H1 (cell line): ENCODE results near the gene CUBN. TPM values are rescaled to one million over a fixed set of nuclear protein-coding genes. Genes with fewer than 3 reads are reported as not detected.

Experiments
- EGR1 ChIP-seq: IDR thresholded peaks from 2 replicates; pipeline ENCODE4 v1.6.1; 2011; ENCODE audit warnings: low read depth, low read length, borderline replicate concordance
- JUN ChIP-seq: IDR thresholded peaks from 2 replicates; pipeline ENCODE4 v1.6.1; 2011; ENCODE audit warnings: low read depth, mild to moderate bottlenecking, improper control_type of control experiment, low read length
- POU5F1 ChIP-seq: IDR thresholded peaks from 2 replicates; pipeline ENCODE4 v1.6.1; 2011; ENCODE audit warnings: low read depth, mild to moderate bottlenecking, low read length, moderate library complexity
- RBBP5 ChIP-seq: IDR thresholded peaks from 2 replicates; pipeline ENCODE4 v1.7.1; 2012; ENCODE audit warnings: low read depth, mild to moderate bottlenecking, inconsistent platforms, low read length, moderate library complexity, borderline replicate concordance
- polyA plus RNA-seq, 7 experiments: library from polyadenylated mRNA; depleted of rRNA in 3 of 7; stranded (reverse) in 5 of 7; unstranded in 2 of 7; fragments of >200 nt in 5 of 7; fragments of 200-250 nt in 2 of 7; gene quantifications; 1 replicate in 5 of 7; 2 replicates in 1 of 7; 4 replicates in 1 of 7; pipeline versions ENCODE4 v1.2.1 to v1.2.3, GENCODE V29; 2011 to 2013; ENCODE audit warnings: missing spikeins in 2 of 7, mixed read lengths in 2 of 7
- total RNA-seq: library from RNA; stranded (reverse); fragmentation: NEBNext Ultra II Directional; extraction: Animal tissue kit (Norgen Biotek cat#: 25700); gene quantifications from 2 replicates; pipeline ENCODE4 v1.2.1, GENCODE V29; 2021

CUBN gene
- total and polyA plus RNA-seq, 2 of the 8 experiments (the other 6 are each of a cell fraction or from before 2014, with no cell fraction given), result 0.04 to 0.08 TPM

- no peak for TF ChIP-seq RBBP5
- TF ChIP-seq EGR1, result no peak
- TF ChIP-seq POU5F1, result no peak
- no peak for TF ChIP-seq JUN
Observed at GRCh38 chr10:17037910-17038309, 91.7 kb downstream of the CUBN start (continued).
